NCI-H526 treated with DMSO at 0.1 percent for 48 hours (cell line): ENCODE results near the gene PPP1R37.

Experiments used
- DNase-seq: peaks from one replicate; lab custom pipeline; 2025; lab: John Stamatoyannopoulos, UW

Gene PPP1R37

DNA sequence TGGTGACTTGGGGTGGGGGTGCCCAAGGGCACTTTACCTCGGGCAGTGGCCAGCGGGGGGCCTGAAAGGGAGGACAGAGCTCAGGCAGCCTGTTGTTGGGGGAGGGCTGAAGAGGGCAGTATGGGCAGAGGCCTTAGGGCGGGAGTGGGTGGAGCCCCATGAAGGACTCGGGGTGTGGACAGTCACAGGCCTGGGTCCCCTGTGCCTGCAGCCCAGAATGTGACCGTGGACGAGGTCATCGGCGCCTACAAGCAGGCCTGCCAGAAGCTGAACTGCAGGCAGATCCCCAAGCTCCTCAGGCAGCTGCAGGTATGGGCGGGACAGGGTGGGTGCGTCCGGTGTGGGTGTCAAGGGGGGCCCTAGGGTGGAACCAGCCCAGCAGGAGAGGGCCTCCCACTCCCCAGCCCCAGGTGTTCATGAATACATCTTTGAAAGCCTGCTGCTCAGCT lies 45.3 kb downstream of the PPP1R37 start:
- DNase-seq, result no peak

DNA sequence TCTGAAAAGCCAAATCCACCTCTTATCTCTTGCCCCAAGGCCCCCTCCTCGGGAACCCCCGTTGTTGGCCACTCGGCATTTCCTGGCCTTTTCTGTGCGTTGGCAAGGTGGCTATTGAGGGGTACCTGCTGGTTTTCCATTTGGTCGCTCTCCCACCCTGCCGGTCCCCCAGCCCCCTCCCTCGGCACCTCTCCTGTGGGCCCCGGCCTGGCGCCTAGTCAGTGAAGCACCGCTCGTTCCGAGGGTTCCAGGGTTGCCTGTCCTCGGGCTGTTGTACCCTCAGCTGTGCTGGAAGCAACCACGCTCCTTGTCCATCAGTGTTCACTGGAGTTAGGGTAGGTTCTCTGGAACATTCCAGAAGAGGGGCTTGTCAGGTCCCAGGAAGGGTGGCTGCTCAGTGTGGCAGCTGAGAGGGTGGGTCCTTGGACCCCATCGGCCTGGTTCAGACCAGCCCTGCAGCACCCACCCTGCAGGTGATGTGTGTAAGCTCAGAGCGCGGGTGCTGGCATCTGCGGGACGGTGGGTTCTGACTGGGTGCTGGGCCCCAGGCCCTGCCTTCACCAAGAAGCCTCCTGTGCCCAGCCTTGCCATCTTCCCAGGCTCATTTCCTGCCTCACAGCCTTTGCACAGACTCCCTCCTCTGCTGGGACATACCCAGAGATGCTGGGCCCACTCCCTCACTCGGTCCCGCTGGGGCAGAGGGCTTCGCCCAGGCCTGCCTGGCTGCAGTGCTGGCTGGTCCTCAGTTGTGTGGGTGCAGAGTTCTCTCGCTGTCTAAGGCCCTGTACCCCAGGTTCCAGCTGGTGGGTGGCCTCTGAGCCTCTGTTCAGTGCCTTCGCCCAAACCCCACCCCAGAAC lies 46.5 kb downstream of the PPP1R37 start:
- no peak for DNase-seq

DNA sequence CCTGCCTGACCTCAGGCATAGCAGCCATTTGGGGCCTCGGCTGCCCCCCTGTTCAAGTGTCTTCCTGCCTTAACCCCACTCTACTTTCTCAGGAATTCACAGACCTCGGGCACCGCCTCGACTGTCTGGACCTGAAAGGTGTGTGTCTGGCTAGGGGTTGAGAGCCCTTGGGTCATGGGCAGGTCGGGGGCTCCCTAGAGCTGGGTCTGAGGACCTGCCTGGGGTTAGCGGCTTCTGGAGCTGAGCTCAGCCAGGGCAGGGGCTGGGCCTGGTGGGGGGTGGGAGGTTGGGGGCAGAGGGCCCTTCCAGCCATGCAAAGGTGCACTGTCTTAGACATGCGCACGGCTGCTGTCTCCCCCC lies 47.1 kb downstream of the PPP1R37 start:
- DNase-seq, result no peak

DNA sequence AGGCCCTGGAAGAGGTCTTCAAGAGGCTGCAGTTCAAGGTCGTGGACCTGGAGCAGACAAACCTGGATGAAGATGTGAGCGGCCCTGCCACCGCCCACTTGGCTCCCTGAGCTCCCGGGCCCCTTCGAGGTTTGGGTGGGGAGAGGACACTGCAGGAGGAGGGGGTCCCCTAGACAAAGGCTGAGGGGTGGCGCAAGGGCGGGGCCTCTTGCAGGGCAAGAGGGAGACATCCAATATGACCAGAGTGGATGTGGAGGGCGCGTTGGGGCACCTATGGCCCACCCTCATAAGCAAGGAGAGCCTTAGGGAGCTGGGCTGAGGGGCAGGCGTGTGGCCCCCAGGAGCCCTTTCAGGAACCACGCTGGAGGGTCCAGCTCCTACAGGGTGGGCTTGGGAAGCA lies 47.6 kb downstream of the PPP1R37 start:
- no peak for DNase-seq

- no peak for DNase-seq
These were observed 48.4 kb downstream of the PPP1R37 start for GRCh38 chr19:45141203-45141900.

- DNase-seq, result no peak
These were observed 49.2 kb downstream of the PPP1R37 start for GRCh38 chr19:45142016-45142725.

- no peak for DNase-seq
These were observed 49.7 kb downstream of the PPP1R37 start for GRCh38 chr19:45142726-45143110.

GRCh38 chr19:45144431-45145269 lies 51.7 kb downstream of the PPP1R37 start:
- no peak for DNase-seq

DNA sequence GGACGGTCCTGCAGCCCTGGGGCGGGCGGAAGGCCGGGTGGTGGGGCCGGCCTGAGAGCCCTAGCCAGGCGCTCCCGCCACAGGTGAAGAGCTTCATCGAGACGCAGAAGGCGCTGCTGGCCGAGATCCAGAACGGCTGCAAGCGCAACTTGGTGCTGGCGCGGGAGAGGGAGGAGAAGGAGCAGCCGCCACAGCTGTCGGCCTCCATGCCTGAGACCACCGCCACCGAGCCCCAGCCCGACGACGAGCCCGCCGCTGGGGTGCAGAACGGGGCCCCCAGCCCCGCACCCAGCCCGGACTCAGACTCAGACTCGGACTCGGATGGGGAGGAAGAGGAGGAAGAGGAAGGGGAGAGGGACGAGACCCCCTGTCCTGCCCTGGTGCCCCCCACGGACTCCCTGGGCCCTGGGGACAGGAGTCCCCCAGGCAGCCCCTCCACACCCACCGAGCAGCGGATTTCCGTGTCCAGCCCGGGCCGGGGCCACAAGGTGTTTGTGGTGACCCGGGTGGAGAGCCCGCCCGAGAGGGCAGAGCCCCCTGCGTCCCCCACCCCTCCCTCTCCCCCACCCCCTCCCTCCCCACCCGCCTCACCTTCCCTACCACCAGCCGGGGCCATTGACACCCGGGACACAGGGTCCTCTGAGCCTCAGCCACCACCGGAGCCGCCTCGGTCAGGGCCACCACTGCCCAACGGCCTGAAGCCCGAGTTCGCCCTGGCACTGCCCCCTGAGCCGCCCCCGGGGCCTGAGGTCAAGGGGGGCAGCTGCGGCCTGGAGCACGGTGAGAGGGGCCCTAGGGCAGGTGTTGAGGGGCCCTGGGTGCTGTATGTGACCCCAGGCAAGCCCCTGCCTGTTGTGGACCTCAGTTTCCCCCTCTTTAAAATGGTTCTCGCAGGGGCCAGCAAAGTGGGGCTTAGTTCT lies 52.6 kb downstream of the PPP1R37 start:
- DNase-seq, result no peak

DNA sequence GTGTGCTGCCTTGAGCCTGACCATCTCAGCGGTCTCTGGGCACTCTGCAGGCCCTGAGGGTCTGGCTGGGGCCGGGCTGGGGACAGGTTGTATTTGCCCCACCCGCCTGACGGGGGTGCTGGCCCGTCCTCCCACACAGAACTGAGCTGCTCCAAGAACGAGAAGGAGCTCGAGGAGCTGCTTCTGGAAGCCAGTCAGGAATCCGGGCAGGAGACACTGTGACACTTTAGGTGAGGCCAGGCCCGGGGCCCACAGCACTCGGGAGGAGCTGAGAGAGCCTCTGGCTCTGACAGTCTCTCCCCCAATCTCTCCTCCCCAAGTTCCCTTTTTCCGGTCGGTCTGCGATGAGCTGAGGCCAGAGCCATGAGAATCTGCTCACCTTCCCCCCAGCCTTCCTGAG lies 53.3 kb downstream of the PPP1R37 start:
- DNase-seq, result no peak

- DNase-seq, result no peak
These were observed 53.8 kb downstream of the PPP1R37 start for GRCh38 chr19:45146741-45147205.

GRCh38 chr19:45147835-45148676 lies 55.1 kb downstream of the PPP1R37 start:
- DNase-seq, result no peak

GRCh38 chr19:45149129-45149528 lies 56.1 kb downstream of the PPP1R37 start:
- DNase-seq, result no peak

- no peak for DNase-seq
These were observed 57.2 kb downstream of the PPP1R37 start for GRCh38 chr19:45150180-45150579.

GRCh38 chr19:45150751-45151281 lies 57.8 kb downstream of the PPP1R37 start:
- DNase-seq, result no peak

DNA sequence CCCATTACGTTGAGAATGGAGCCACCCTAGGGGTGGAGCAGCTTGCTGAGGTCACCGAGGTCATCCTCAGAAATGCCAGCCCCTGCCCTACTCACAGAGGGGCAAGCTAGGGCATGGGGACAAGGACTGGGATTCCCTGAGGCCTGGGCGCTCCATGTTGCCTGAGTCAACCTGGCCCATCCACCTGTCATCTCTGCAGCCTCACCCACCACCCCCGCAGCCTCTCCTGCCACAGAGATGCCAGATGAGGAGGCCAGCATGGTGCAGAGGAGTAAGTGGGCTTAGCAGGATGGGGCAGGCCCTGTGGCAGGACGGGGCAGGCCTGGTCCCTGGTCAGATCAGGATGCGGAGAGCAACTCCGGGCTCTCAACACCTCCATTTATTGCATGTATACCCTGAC lies 58.3 kb downstream of the PPP1R37 start:
- DNase-seq, result no peak

- DNase-seq, result no peak
These were observed 59.0 kb downstream of the PPP1R37 start for GRCh38 chr19:45151821-45152503.

GRCh38 chr19:45152504-45153338 lies 59.7 kb downstream of the PPP1R37 start:
- DNase-seq, result peak; percentile 34
